Breast epithelium (tissue), 3 donors: Measurements from ENCODE around the gene TYMS.

Experiments
- POLR2A ChIP-seq: fragments of 450-650 bp; IDR thresholded peaks from one replicate; pipeline ENCODE4 v1.6.1; 2016; ENCODE audit warnings: antibody characterized with exemption, mild to moderate bottlenecking, moderate library complexity
- POLR2AphosphoS5 ChIP-seq, 3 donors: sonication (generic); formaldehyde crosslinking; IDR thresholded peaks; one replicate each; pipeline ENCODE4 v1.6.1; 2017; ENCODE audit warnings: antibody characterized with exemption in 3 of 3

- no peak for TF ChIP-seq POLR2AphosphoS5 (IDR thresholded peaks at IDR 0.05)
- TF ChIP-seq POLR2A = no peak
Measured at GRCh38 chr18:680392-680791, 22.9 kb downstream of the TYMS start.
